HG03060 (cell line): ENCODE data around the gene UQCR11.

Experiments
- ATAC-seq: cut with Tn5 transposase; IDR thresholded peaks from one replicate; pipeline ENCODE4 v1.9.1; 2021; ENCODE audit warnings: low read depth, moderate number of reproducible peaks; ENCODE audit not compliant: unreplicated experiment

UQCR11 gene

DNA sequence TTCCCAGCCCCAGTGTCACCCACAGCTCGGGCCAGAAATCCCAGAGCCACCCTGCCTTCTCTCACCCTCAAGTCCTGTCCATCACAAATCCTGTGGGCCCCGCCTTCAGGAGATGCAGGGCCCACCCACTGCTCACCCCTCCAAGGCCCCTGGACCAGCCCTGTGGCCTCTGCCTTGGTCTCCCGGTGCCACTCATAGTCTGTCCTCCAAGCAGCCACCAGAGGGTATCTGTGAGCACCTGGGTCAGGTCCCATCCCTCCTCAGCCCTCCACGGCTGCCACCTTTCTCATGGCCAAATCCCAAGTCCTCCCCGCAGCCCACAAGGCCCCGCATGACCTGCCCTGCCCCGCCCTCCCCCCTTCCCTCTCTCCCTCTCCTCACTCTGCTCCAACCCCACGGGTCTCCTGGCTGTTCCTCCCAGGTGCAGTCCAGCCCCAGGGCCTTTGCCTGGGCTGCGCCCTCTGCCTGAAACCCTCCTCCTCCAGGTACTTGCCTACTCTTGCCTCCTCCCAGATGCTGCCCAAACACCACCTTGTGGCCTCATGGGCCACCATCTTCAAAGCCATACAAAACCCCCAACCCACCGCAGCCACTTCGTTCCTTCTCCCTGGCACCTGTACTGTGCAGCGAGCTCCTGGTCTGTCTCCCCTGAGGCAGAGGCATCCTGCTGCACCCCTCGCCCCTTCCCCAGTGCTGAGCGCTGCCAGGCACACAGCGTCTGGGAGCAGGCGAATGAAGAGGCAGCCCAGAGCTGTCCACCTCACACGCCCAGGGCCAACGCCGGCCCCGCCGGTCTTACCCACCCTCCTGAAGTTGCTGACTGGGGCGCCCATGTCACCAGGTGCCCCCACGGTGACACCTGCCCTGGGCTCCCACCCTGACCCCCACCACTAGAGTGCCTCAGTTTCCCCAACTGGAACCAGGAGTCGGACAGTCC lies 13.2 kb upstream of the UQCR11 start:
- ATAC-seq: no peak

DNA sequence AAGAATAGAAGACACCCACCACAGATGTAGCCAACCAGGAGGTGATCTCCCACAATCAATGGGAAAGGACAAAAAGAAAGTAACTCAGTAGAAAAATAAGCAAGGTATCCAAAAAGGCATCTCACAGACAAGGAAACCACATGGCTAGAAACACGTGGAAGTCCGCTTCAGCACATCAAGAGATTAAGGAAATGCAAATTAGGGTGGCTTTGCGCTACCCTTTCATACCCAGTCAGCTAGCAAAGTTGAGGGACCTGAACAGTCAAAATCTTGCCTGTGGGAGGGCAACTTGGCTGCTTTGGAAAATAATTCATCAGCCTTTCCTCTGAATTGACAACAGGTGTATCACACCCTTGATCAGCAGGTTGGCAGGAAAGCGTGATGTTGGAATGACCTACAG lies 11.6 kb upstream of the UQCR11 start:
- no peak for ATAC-seq

- no peak for ATAC-seq
Measured at GRCh38 chr19:1616396-1616795, 11.1 kb upstream of the UQCR11 start.

GRCh38 chr19:1615156-1615765 lies 10.0 kb upstream of the UQCR11 start:
- no peak for ATAC-seq

GRCh38 chr19:1613808-1614570 lies 8.7 kb upstream of the UQCR11 start:
- no peak for ATAC-seq

DNA sequence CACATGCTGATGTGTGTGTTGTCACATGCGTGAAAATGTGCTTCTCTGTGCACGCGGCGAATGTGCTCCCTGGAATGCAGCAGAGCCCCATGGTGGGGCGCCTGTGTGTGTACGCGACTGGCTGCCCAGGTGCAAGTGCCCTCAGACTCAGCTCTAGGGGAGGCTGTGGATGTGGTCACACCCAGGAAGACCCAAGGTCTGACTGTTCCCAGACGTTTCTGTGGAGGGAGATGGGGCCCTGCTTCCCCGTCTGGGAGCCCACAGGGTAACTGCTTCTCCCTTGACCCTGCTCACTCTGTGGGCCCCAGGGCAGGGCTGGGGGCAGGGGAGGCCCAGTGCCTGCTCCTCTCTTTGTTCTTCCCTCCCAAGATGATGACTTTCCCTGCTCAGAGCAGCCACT lies 7.9 kb upstream of the UQCR11 start:
- no peak for ATAC-seq

DNA sequence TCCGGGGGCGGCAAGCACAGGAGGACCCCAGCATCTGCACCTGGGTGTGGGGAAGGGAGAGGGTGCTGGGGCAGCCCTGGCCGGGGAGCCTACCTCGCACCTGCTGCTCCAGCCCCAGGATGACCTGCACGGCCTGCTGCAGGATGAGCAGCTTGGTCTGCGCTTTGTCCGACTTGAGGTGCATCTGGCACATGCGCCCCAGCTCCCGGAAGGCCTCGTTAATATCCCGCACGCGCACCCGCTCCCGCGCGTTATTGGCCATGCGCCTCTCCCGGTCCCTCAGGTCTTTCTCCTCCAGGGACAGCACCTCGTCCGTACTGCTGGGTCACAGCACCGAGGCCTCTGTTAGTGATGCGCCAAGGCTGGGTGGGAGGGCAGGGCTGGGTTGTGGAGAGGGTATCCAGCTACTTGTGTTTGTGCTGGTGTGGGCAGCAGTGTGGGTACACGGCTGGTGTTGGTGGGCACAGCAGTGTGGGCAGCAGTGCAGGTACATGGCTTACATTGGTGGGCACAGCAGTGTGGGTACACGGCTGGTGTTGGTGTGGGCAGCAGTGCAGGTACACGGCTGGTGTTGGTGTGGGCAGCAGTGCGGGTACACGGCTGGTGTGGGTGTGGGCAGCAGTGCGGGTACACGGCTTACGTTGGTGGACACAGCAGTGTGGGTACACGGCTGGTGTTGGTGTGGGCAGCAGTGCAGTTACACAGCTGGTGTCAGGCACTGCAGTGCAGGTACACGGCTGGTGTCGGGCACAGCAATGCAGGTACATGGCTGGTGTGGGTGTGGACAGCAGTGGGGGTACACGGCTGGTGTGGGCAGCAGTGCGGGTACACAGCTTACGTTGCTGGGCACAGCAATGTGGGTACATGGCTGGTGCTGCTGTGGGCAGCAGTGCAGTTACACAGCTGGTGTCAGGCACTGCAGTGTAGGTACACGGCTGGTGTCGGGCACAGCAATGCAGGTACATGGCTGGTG lies 7.1 kb upstream of the UQCR11 start:
- no peak for ATAC-seq

DNA sequence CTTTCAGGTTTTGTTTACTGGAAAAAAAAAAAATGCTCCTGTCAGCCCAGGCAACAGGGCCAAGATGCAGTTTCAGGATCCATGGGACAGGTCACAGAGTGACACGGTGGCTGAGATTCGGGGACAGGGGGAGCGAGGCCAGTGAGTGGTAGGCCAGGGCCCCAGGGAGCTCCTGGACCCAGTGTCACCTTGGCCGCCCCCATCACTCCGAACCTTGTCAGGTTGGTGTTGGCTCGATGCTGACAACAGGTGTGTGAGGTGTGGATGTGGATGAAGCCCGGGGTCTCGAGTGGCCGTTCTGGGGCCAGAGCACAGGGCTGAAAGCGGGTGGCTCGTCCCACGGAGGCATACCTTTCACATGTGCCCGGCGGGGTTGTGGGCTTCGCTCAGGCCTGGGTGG lies 6.1 kb upstream of the UQCR11 start:
- ATAC-seq: no peak

GRCh38 chr19:1610579-1610978 lies 5.3 kb upstream of the UQCR11 start:
- no peak for ATAC-seq

DNA sequence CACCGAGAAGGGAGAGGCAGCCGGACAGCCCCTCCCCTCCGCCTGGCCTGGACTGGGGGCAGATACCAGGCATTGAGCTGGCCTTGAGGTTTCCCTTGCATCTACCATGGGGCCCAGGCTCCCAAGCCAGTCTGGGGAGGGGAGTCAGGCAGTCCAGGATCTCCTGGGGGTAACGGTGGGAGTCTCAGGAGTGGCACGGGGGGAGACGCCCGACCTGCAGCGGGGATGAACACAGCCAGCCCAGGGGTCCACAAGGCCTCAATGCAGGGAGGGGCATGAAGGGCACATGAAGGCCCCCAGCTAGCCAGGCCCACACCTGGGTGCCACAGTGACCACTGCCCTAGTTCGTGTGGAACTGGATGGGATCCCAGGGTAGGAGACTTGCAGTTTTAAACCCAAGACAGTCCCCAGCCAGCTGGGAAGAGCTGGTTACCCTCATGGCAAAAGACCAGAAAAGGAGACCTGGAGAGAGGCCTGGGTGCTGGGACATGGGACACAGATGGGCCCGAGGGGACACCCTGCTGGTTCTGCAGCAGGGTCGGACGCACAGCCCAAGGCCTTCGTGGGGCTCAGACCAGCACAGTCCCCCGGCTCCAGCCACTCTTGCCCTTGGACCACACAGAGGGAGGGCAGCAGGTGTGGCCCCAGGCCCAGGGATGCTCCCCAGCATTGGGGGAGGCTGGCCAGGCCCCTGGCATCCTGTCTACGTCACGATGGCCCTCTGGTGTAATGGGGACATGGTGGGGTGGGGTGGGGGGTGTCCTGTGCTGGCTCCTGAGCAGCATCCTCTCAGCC lies 4.6 kb upstream of the UQCR11 start:
- no peak for ATAC-seq

GRCh38 chr19:1609103-1609396 lies 3.8 kb upstream of the UQCR11 start:
- ATAC-seq: no peak

DNA sequence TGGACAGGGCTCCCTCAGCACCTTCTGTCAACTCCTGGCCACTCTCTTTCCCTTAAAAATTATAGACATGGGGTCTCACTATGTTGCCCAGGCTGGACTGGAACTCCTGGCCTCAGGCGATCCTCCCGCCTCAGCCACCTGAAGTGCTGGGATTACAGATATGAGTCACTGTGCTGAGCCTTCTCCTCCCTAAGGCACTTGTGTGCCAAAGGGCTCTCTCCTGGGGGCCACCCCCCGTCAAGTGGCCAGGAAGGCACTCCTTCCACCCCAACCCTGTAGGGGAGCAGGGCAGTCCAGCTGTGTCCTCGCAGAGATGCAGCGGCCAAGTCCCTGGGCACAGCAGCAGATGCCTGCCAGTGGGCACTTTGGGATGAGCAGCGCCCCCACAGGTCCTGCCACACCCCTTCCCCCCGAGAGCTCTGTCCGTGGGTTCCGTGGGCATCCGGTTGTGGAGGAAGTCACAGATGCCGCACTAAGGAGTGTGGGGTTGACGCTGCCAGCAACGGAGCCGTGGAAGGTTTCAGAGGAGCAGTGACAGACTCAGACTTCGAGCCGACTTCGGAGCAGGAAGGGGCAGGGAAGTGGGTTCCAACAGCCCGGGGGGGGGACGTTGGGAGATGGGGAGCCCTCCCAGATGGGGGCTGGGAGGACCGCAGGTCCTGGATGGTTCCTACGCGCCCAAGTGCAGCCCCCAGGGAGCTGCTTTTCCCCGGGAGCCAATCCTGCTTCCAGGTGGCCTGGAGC lies 3.3 kb upstream of the UQCR11 start:
- ATAC-seq: no peak

DNA sequence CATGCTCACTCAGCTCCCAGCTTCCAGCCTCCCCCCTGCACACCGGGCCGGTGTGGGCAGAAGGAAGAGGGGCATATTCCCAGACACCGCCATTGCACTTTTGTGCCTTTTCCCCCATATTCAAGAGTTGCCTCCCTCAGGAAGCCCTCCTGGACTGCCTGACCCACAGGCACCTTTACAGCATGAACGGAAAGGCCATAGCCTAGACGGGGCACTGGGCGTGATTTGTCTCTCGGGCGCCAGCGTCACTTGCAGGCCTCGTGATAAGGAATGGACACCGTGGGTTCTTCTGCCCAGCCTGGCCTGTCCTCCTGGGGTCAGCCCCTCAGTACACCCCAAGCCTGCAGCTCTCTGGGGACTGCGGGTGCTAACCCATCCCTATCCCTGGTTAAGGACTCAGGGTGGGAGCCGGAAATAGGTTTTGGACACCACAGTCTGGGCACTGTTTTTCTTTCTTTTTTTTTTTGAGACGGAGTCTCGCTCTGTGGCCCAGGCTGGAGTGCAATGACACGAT lies 933 bp upstream of the UQCR11 start:
- ATAC-seq: no peak

GRCh38 chr19:1602091-1602707 lies 3.1 kb downstream of the UQCR11 start:
- no peak for ATAC-seq

DNA sequence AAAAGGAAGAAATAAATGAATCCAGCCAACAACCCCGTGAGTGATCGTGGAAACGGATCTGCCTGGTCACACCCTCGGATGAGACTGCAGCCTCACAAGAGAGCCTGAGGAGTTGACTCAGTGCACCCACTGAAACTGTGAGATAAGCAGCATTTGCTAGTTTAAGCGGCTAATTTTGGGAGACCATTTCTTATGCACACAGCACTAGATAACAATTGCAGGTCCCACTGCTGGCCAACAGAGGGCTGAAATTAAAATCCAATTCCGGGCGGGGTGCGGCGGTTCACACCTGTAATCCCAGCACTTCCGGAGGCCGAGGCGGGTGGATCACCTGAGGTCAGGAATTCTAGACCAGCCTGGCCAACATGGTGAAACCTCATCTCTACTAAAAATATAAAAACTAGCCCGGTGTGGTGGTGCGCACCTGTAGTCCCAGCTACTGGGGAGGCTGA lies 3.6 kb downstream of the UQCR11 start:
- ATAC-seq: no peak

DNA sequence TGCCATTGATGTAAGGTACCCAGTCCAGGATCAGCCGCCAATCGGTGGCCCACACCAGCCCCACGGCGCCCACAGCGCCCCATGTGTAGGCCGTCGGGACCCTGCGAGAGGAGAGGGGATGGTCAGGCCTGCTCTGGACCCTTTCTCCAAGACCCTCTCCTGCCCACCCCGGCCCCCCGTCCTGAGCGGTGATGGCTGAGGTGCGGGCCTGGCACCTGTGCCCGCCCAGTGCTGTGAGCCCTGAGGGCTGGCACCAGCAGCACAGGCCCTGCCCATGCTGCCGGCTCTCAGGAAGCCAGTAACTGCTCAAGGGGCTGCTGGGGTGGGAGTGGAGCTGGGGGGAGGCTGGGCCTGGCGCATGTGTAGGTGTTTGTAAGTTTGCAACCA lies 5.8 kb downstream of the UQCR11 start:
- ATAC-seq: no peak

DNA sequence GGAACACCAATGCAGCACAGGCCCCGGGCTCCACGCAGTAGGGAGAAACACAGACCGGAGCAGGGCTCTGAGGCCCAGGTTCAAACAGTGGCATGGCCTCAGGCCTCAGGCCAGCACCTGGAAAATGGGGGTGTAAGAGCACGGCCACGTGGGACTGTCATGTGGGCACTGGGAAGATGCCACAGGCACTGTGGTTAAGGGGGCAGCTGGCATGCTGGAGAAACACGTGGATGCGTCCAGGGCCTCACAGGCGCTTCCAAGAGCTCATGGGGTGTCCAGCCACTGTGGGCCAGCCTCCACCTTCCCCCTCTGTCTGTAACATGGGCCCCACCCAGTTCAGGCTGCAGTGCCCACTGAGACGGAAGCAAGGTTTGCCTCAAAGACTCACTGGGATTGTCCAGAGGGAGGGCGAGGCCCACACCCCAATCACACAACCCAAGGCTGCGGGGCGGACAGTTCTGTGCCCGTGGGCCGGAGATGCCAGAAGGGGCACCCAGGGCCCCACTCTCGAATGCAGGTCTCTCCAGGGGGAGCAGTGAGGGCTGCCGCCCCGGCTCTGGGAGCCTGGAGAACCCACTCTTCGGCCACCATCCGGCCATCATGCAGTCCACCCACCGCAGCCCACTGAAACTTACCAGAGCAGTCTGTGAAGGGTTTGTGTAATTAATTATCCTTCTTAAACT lies 6.3 kb downstream of the UQCR11 start:
- ATAC-seq: no peak

GRCh38 chr19:1593501-1593772 lies 11.8 kb downstream of the UQCR11 start:
- ATAC-seq: no peak
